PC-9 (cell line): ENCODE measurements around the gene ADCY2. TPM values are rescaled to one million over a fixed set of nuclear protein-coding genes. Genes with fewer than 3 reads are reported as not detected.

Experiments used
- BruUV-seq: library from RNA; stranded (reverse); fragments of 400-500 nt; replicated peaks from 2 replicates; lab custom pipeline; 2021; lab: Mats Ljungman, UMichigan
- CTCF ChIA-PET: fragments of 300-600 bp; sonication (Branson Sonifier 250); formaldehyde crosslinking; loops from one replicate; lab custom pipeline; 2022; ENCODE audit warnings: antibody characterized with exemption; lab: Charles Lee
- POLR2A ChIA-PET: fragments of 300-600 bp; sonication (Branson Sonifier 250); formaldehyde crosslinking; loops from one replicate; lab custom pipeline; 2022; ENCODE audit warnings: antibody characterized with exemption; ENCODE audit not compliant: unreplicated experiment; lab: Charles Lee
- DNase-seq, 2 experiments: peaks; one replicate each; pipeline versions ENCODE4 v3.0.0 to v3.0.0-alpha.2; 2015 to 2022; ENCODE audit warnings: mixed read lengths in 1 of 2
- H2AFZ ChIP-seq: fragments of 200-600 bp; sonication (generic); 2 replicates; pipeline ENCODE4 v1.8.1; 2017; ENCODE audit warnings: antibody characterized with exemption
- H3F3A ChIP-seq: fragments of 200-600 bp; sonication (generic); 2 replicates; pipeline ENCODE4 v1.8.1; 2017; ENCODE audit warnings: antibody characterized with exemption, mild to moderate bottlenecking, low read depth; ENCODE audit not compliant: insufficient read depth
- H3K27ac ChIP-seq: fragments of 200-600 bp; sonication (generic); 2 replicates; pipeline ENCODE4 v1.6.1; 2016; ENCODE audit warnings: mixed run types
- H3K27me3 ChIP-seq: fragments of 200-600 bp; sonication (generic); 2 replicates; pipeline ENCODE4 v1.6.1; 2016; ENCODE audit warnings: low read depth, mixed run types; ENCODE audit not compliant: insufficient read depth
- H3K36me3 ChIP-seq: fragments of 200-600 bp; sonication (generic); 2 replicates; pipeline ENCODE4 v1.6.1; 2016; ENCODE audit warnings: low read depth, mixed run types
- H3K4me1 ChIP-seq: fragments of 200-600 bp; sonication (generic); replicated peaks from 2 replicates; pipeline ENCODE4 v1.6.1; 2016; ENCODE audit warnings: mixed run types; ENCODE audit not compliant: insufficient read depth
- H3K4me2 ChIP-seq: fragments of 200-600 bp; sonication (generic); 2 replicates; pipeline ENCODE4 v1.6.1; 2017; ENCODE audit warnings: mixed run types
- H3K4me3 ChIP-seq: fragments of 200-600 bp; sonication (generic); 2 replicates; pipeline ENCODE4 v1.6.1; 2016; ENCODE audit warnings: mixed run types
- H3K79me2 ChIP-seq: fragments of 200-600 bp; sonication (generic); 2 replicates; pipeline ENCODE4 v1.6.1; 2017; ENCODE audit warnings: low read depth, mixed run types
- H3K9me2 ChIP-seq: fragments of 200-600 bp; sonication (generic); 2 replicates; pipeline ENCODE4 v1.8.1; 2017; ENCODE audit warnings: mild to moderate bottlenecking; ENCODE audit not compliant: insufficient read depth
- H3K9me3 ChIP-seq: fragments of 200-600 bp; sonication (generic); 2 replicates; pipeline ENCODE4 v1.8.1; 2016; ENCODE audit warnings: low read depth; ENCODE audit not compliant: insufficient read depth
- H4K20me1 ChIP-seq: fragments of 200-600 bp; sonication (generic); 2 replicates; pipeline ENCODE4 v1.8.1; 2017; ENCODE audit not compliant: insufficient read depth
- EZH2 ChIP-seq: fragments of 200-600 bp; sonication (generic); IDR thresholded peaks from 2 replicates; pipeline ENCODE4 v1.8.0; 2017; ENCODE audit warnings: antibody characterized with exemption, low read depth
- intact Hi-C: fragments of 100-400 bp; cut with micrococcal nuclease; formaldehyde crosslinking; loops from one replicate; pipeline ENCODE4 v1.10.0; 2022; ENCODE audit not compliant: unreplicated experiment
- total RNA-seq: library from RNA; stranded (reverse); gene quantifications from 2 replicates; pipeline ENCODE4 v1.2.3, GENCODE V29; 2021
- TF ChIP-seq, protein P1 (sequence below): fragments of 200-600 bp; sonication (generic); conservative IDR thresholded peaks from 2 replicates; pipeline ENCODE4 v1.6.1; 2017; ENCODE audit warnings: mixed run types, antibody characterized with exemption, mild to moderate bottlenecking, moderate library complexity

ADCY2 gene
- total RNA-seq, 1 experiment from 2014 or later, result not detected

DNA sequence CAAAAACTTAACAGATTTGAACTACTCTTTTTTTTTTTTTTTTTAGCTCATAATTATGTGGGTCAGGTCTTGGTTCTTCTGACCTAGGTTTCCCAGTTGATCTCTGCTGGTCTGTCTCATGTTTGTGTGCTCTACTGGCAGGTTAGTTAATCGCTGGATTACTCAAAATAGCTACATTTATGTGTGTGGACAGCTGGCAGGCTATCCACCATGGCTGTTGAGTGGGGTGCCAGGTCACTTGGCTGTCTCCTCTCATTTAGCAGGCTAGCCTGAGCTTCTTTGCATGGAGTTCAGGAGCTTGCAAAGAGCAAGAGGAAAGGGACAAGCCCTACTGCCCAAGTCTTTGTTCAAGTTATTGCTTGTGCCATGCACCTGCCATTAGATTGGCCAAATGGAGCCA lies 9.3 kb downstream of the ADCY2 start:
- no peaks in the 10 kb centered on the region for H3K9me2 ChIP-seq
- H3F3A ChIP-seq, result no peaks in the 10 kb centered on the region
- no TSS peak for BruUV-seq
- no peak for DNase-seq
- intact Hi-C loops, result no loop called here
- TF ChIP-seq, protein P1, sequence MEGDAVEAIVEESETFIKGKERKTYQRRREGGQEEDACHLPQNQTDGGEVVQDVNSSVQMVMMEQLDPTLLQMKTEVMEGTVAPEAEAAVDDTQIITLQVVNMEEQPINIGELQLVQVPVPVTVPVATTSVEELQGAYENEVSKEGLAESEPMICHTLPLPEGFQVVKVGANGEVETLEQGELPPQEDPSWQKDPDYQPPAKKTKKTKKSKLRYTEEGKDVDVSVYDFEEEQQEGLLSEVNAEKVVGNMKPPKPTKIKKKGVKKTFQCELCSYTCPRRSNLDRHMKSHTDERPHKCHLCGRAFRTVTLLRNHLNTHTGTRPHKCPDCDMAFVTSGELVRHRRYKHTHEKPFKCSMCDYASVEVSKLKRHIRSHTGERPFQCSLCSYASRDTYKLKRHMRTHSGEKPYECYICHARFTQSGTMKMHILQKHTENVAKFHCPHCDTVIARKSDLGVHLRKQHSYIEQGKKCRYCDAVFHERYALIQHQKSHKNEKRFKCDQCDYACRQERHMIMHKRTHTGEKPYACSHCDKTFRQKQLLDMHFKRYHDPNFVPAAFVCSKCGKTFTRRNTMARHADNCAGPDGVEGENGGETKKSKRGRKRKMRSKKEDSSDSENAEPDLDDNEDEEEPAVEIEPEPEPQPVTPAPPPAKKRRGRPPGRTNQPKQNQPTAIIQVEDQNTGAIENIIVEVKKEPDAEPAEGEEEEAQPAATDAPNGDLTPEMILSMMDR, result no peak
- TF ChIP-seq EZH2, result no peak
- ChIA-PET CTCF (no interaction called here), POLR2A (no interaction called here)
- H3K27me3 ChIP-seq, result 0 out of 2 replicates have a peak, but pooled peaks cover 7% of the 10 kb centered on the region
- no peaks in the 10 kb centered on the region for H3K36me3 ChIP-seq
- H3K4me1 ChIP-seq, result no peaks in the 10 kb centered on the region
- H2AFZ ChIP-seq, result no peak overlapping the region
- H3K79me2 ChIP-seq, result no peaks in the 10 kb centered on the region
- H4K20me1 ChIP-seq, result peaks cover 5% of the 10 kb centered on the region; the same call in 1 of the 2 replicates
- no peaks in the 10 kb centered on the region for H3K9me3 ChIP-seq
- no peak overlapping the region for H3K4me3 ChIP-seq
- H3K27ac ChIP-seq, result no peak overlapping the region
- no peak overlapping the region for H3K4me2 ChIP-seq

DNA sequence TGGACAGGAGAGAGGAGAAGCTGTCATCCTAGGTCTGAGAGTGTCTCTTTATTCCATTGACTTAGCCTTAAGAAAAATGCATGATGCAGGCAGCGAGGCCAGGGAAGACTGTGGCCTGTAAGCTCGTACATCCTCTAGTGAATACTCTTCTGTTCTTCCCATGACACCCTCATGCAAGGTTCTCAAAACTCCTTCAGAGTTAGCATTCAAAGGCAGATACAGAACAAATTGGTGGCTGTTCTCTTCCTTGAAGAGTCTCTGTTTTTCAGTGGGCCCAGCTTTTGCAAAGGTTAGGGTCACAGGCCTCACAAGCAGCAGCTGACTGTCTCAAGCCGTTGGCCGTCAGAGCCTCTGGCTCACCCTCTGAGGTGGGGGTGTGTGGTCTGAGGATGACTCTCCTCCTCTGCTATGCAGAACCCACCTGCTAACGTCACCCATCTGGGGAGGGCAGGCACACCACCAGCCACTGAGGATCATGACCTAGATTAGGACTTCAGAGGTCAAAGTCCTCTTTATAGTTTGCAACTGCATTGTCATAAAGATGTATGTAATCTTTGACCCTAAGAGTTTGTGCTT lies 15.1 kb downstream of the ADCY2 start:
- Histone ChIP-seq H3K4me3 (no peak overlapping the region), H3K9me2 (no peaks in the 10 kb centered on the region), H3K4me1 (no peaks in the 10 kb centered on the region), H3K9me3 (no peaks in the 10 kb centered on the region), H3K4me2 (no peak overlapping the region), H3K27ac (no peak overlapping the region), H3K79me2 (no peaks in the 10 kb centered on the region), H4K20me1 (no peaks in the 10 kb centered on the region), H2AFZ (no peak overlapping the region), H3K36me3 (no peaks in the 10 kb centered on the region), H3K27me3 (peaks cover 54% of the 10 kb centered on the region), H3F3A (no peaks in the 10 kb centered on the region)
- DNase-seq, result no peak
- ChIA-PET CTCF (no interaction called here), POLR2A (no interaction called here)
- intact Hi-C loops, result loop anchor here (5.0 kb wide), 1 partner anchor 116 kb away; no protein-coding TSS in a partner anchor
- TF ChIP-seq EZH2, result no peak
- TF ChIP-seq, protein P1, result no peak
- BruUV-seq, result no TSS peak

DNA sequence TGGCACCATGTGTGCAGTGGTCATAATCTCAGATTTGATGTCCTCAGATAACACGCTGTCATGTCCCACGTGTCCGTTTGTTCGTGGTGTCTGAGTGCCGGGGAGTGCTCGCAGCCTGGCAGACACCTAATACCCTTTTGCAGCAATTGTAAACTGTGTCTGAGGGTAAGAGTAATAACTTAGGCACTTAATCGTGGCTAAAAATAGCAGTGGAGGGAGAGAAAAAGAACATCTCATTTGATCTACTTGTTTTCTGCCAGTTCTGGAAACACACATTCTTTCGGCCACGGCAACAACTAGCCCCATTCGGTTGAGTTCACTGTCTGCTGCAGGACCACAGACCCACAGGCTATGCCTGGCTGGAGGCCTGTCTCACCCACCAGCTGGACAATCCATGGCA lies 16.5 kb downstream of the ADCY2 start:
- no peaks in the 10 kb centered on the region for H3K9me2 ChIP-seq
- intact Hi-C loops, result loop anchor here (5.0 kb wide), 1 partner anchor 115 kb away; no protein-coding TSS in a partner anchor
- no peaks in the 10 kb centered on the region for H3K36me3 ChIP-seq
- TF ChIP-seq, protein P1, result no peak
- no peak for TF ChIP-seq EZH2
- BruUV-seq, result no TSS peak
- no peaks in the 10 kb centered on the region for H4K20me1 ChIP-seq
- H3K9me3 ChIP-seq, result no peaks in the 10 kb centered on the region
- peaks cover 66% of the 10 kb centered on the region for H3K27me3 ChIP-seq
- no peaks in the 10 kb centered on the region for H3K79me2 ChIP-seq
- H3F3A ChIP-seq, result no peaks in the 10 kb centered on the region
- POLR2A ChIA-PET, result no interaction called here
- no peak for DNase-seq
- no peak overlapping the region for H3K4me3 ChIP-seq
- no peaks in the 10 kb centered on the region for H3K4me1 ChIP-seq
- no peak overlapping the region for H3K27ac ChIP-seq
- CTCF ChIA-PET, result no interaction called here
- no peak overlapping the region for H2AFZ ChIP-seq
- H3K4me2 ChIP-seq, result no peak overlapping the region
